ENCODE data around the gene DEFB112. TPM values are rescaled to one million over a fixed set of nuclear protein-coding genes. Genes with fewer than 3 reads are reported as not detected.

Gene DEFB112
- not detected in 2 replicates for total RNA-seq

GRCh38 chr6:50049829-50050228 lies at the start of gene DEFB112:
Gene DEFB112, minus strand, starts transcription at chr6:50049929. Its CDS starts 60 bp downstream, at chr6:50049869.

DNA sequence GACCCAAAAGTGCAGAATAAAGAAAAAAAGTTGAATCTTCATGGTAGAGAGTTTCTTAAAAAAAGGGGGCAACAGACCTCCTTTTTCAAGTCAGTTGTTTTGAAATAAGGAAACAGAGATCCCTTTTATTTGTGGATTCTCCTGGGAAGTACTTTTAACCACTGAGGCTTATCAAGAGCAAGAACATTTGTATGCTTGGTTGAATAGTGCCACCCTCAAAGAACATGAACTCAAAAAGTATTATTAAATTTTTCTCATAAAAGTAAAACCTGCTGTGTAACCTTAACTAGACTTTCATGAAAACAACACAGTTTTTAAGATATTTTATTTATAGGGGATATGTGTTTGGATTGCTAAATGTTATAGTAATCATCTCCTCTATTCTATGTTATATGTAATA lies 27.8 kb downstream of the DEFB112 start, which contains the start of gene DEFB110:
TSS of gene DEFB110 (minus strand) at position 101 of the 400 bp plus-strand sequence. CDS start at position 42, 59 bp downstream.

Other genes with a start within 250 kb of the DEFB112 start
- not detected in 2 replicates for gene CRISP1, start 183.4 kb downstream of the DEFB112 start, total RNA-seq
- gene DEFB114, start 85.8 kb downstream of the DEFB112 start, total RNA-seq: not detected in 2 replicates
- gene DEFB113, start 80.3 kb downstream of the DEFB112 start, total RNA-seq: not detected in 2 replicates
- gene DEFB110, start 27.9 kb downstream of the DEFB112 start, total RNA-seq: not detected in 2 replicates